ENCODE measurements around the gene UNC119B.

UNC119B gene

GRCh38 chr12:120736404-120737331 is 26.4 kb downstream of the UNC119B start:
- H3K36me3 ChIP-seq (ENCODE audit: insufficient read depth, low read length), result peaks cover 5% of the 10 kb centered on the region
- no peak overlapping the region for H3K27ac ChIP-seq (ENCODE audit: low read depth, low read length)
- no peak overlapping the region for H3K4me3 ChIP-seq (ENCODE audit: low read depth in 1 of 2, low read length in 2 of 2)

GRCh38 chr12:120737557-120738251 is 27.4 kb downstream of the UNC119B start:
- no peak overlapping the region for H3K27ac ChIP-seq (ENCODE audit: low read depth, low read length)
- no peak overlapping the region for H3K9ac ChIP-seq (ENCODE audit: low read length)
- H3K4me3 ChIP-seq (ENCODE audit: low read depth in 1 of 2, low read length in 2 of 2), result no peak overlapping the region
- H3K9me3 ChIP-seq (ENCODE audit: low read length), result no peaks in the 10 kb centered on the region
- no peaks in the 10 kb centered on the region for H3K27me3 ChIP-seq (ENCODE audit: control insufficient read depth in 1 of 2, insufficient read depth in 2 of 2, low read length in 2 of 2)
- no peaks in the 10 kb centered on the region for H3K4me1 ChIP-seq (ENCODE audit: insufficient read depth, low read length)
- H3K36me3 ChIP-seq (ENCODE audit: insufficient read depth, low read length), result peaks cover 5% of the 10 kb centered on the region

More at GRCh38 chr12:120736404-120737331, 26.4 kb downstream of the UNC119B start:
- Histone ChIP-seq H3K9ac (ENCODE audit: low read length) (no peak overlapping the region), H3K9me3 (ENCODE audit: low read length) (no peaks in the 10 kb centered on the region), H3K27me3 (ENCODE audit: control insufficient read depth in 1 of 2, insufficient read depth in 2 of 2, low read length in 2 of 2) (no peaks in the 10 kb centered on the region), H3K4me1 (ENCODE audit: insufficient read depth, low read length) (no peaks in the 10 kb centered on the region)

GRCh38 chr12:120738252-120739030 is 28.2 kb downstream of the UNC119B start:
- Histone ChIP-seq H3K4me1 (ENCODE audit: insufficient read depth, low read length) (no peaks in the 10 kb centered on the region), H3K9me3 (ENCODE audit: low read length) (no peaks in the 10 kb centered on the region), H3K36me3 (ENCODE audit: insufficient read depth, low read length) (peaks cover 5% of the 10 kb centered on the region), H3K27me3 (ENCODE audit: control insufficient read depth in 1 of 2, insufficient read depth in 2 of 2, low read length in 2 of 2) (no peaks in the 10 kb centered on the region), H3K4me3 (ENCODE audit: low read depth in 1 of 2, low read length in 2 of 2) (no peak overlapping the region), H3K27ac (ENCODE audit: low read depth, low read length) (no peak overlapping the region), H3K9ac (ENCODE audit: low read length) (no peak overlapping the region)

GRCh38 chr12:120739031-120739762 is 28.9 kb downstream of the UNC119B start:
- Histone ChIP-seq H3K4me1 (ENCODE audit: insufficient read depth, low read length) (no peaks in the 10 kb centered on the region), H3K36me3 (ENCODE audit: insufficient read depth, low read length) (peaks cover 2% of the 10 kb centered on the region)

GRCh38 chr12:120739821-120740613 is 29.8 kb downstream of the UNC119B start:
- Histone ChIP-seq H3K4me3 (ENCODE audit: low read depth in 1 of 2, low read length in 2 of 2) (no peak overlapping the region), H3K27ac (ENCODE audit: low read depth, low read length) (no peak overlapping the region), H3K36me3 (ENCODE audit: insufficient read depth, low read length) (no peaks in the 10 kb centered on the region), H3K9me3 (ENCODE audit: low read length) (no peaks in the 10 kb centered on the region), H3K9ac (ENCODE audit: low read length) (no peak overlapping the region), H3K27me3 (ENCODE audit: control insufficient read depth in 1 of 2, insufficient read depth in 2 of 2, low read length in 2 of 2) (no peaks in the 10 kb centered on the region), H3K4me1 (ENCODE audit: insufficient read depth, low read length) (no peaks in the 10 kb centered on the region)

More at GRCh38 chr12:120739031-120739762, 28.9 kb downstream of the UNC119B start:
- Histone ChIP-seq H3K4me3 (ENCODE audit: low read depth in 1 of 2, low read length in 2 of 2) (no peak overlapping the region), H3K9ac (ENCODE audit: low read length) (no peak overlapping the region), H3K9me3 (ENCODE audit: low read length) (no peaks in the 10 kb centered on the region), H3K27me3 (ENCODE audit: control insufficient read depth in 1 of 2, insufficient read depth in 2 of 2, low read length in 2 of 2) (no peaks in the 10 kb centered on the region), H3K27ac (ENCODE audit: low read depth, low read length) (no peak overlapping the region)

- Histone ChIP-seq H3K9ac (ENCODE audit: low read length) (no peak overlapping the region), H3K36me3 (ENCODE audit: insufficient read depth, low read length) (no peaks in the 10 kb centered on the region), H3K27me3 (ENCODE audit: control insufficient read depth in 1 of 2, insufficient read depth in 2 of 2, low read length in 2 of 2) (no peaks in the 10 kb centered on the region), H3K27ac (ENCODE audit: low read depth, low read length) (no peak overlapping the region), H3K4me3 (ENCODE audit: low read depth in 1 of 2, low read length in 2 of 2) (no peak overlapping the region), H3K9me3 (ENCODE audit: low read length) (no peaks in the 10 kb centered on the region), H3K4me1 (ENCODE audit: insufficient read depth, low read length) (no peaks in the 10 kb centered on the region)
These were observed 30.6 kb downstream of the UNC119B start for GRCh38 chr12:120740871-120741270.

GRCh38 chr12:120741476-120742421 is 31.5 kb downstream of the UNC119B start:
- Histone ChIP-seq H3K4me3 (ENCODE audit: low read depth in 1 of 2, low read length in 2 of 2) (no peak overlapping the region), H3K9me3 (ENCODE audit: low read length) (no peaks in the 10 kb centered on the region), H3K36me3 (ENCODE audit: insufficient read depth, low read length) (no peaks in the 10 kb centered on the region), H3K27me3 (ENCODE audit: control insufficient read depth in 1 of 2, insufficient read depth in 2 of 2, low read length in 2 of 2) (no peaks in the 10 kb centered on the region), H3K9ac (ENCODE audit: low read length) (no peak overlapping the region), H3K27ac (ENCODE audit: low read depth, low read length) (no peak overlapping the region), H3K4me1 (ENCODE audit: insufficient read depth, low read length) (no peaks in the 10 kb centered on the region)

- Histone ChIP-seq H3K4me1 (ENCODE audit: insufficient read depth, low read length) (no peaks in the 10 kb centered on the region), H3K9ac (ENCODE audit: low read length) (no peak overlapping the region), H3K4me3 (ENCODE audit: low read depth in 1 of 2, low read length in 2 of 2) (no peak overlapping the region), H3K36me3 (ENCODE audit: insufficient read depth, low read length) (no peaks in the 10 kb centered on the region), H3K27me3 (ENCODE audit: control insufficient read depth in 1 of 2, insufficient read depth in 2 of 2, low read length in 2 of 2) (no peaks in the 10 kb centered on the region), H3K27ac (ENCODE audit: low read depth, low read length) (no peak overlapping the region), H3K9me3 (ENCODE audit: low read length) (no peaks in the 10 kb centered on the region)
These were observed 34.8 kb downstream of the UNC119B start for GRCh38 chr12:120744922-120745493.

- no peaks in the 10 kb centered on the region for H3K4me1 ChIP-seq (ENCODE audit: insufficient read depth, low read length)
- no peak overlapping the region for H3K4me3 ChIP-seq (ENCODE audit: low read depth in 1 of 2, low read length in 2 of 2)
- H3K9ac ChIP-seq (ENCODE audit: low read length), result no peak overlapping the region
- H3K27ac ChIP-seq (ENCODE audit: low read depth, low read length), result no peak overlapping the region
- H3K9me3 ChIP-seq (ENCODE audit: low read length), result no peaks in the 10 kb centered on the region
- no peaks in the 10 kb centered on the region for H3K36me3 ChIP-seq (ENCODE audit: insufficient read depth, low read length)
- no peaks in the 10 kb centered on the region for H3K27me3 ChIP-seq (ENCODE audit: control insufficient read depth in 1 of 2, insufficient read depth in 2 of 2, low read length in 2 of 2)
These were observed 38.0 kb downstream of the UNC119B start for GRCh38 chr12:120748242-120748641.
